Type B pancreatic cell (in vitro differentiated cells): ENCODE results near the gene GNB1. TPM values are rescaled to one million over a fixed set of nuclear protein-coding genes. Genes with fewer than 3 reads are reported as not detected.

Source experiments
- DNase-seq: peaks from one replicate; pipeline ENCODE4 v3.0.0; 2021; ENCODE audit warnings: mixed read lengths; ENCODE audit not compliant: unreplicated experiment; ENCODE audit errors: extremely low spot score
- H3K27ac Mint-ChIP-seq: 2 replicates; pipeline ENCODE4 v1.8.0; 2021; ENCODE audit warnings: mild to moderate bottlenecking, mixed read lengths
- H3K27me3 Mint-ChIP-seq: 2 replicates; pipeline ENCODE4 v1.8.0; 2021; ENCODE audit warnings: mixed read lengths
- H3K36me3 Mint-ChIP-seq: 2 replicates; pipeline ENCODE4 v1.8.0; 2021; ENCODE audit warnings: mixed read lengths
- H3K4me1 Mint-ChIP-seq: one replicate; pipeline ENCODE4 v1.8.0; 2021; ENCODE audit warnings: mixed read lengths; ENCODE audit not compliant: unreplicated experiment
- H3K4me3 Mint-ChIP-seq: 2 replicates; pipeline ENCODE4 v1.8.0; 2021; ENCODE audit warnings: mild to moderate bottlenecking, mixed read lengths
- H3K9me3 Mint-ChIP-seq: 2 replicates; pipeline ENCODE4 v1.8.0; 2021; ENCODE audit warnings: mixed read lengths
- total RNA-seq: library from RNA; stranded (reverse); gene quantifications from 2 replicates; pipeline ENCODE4 v1.2.1, GENCODE V29; 2021; ENCODE audit warnings: low replicate concordance
- TF ChIP-seq, protein P1 (sequence below): fragments of 200-600 bp; sonication (generic); conservative IDR thresholded peaks from 2 replicates; pipeline ENCODE4 v1.5.0; 2021; ENCODE audit warnings: antibody characterized with exemption, mild to moderate bottlenecking

The GNB1 gene
- total RNA-seq, 1 donor from 2014 or later: 297 TPM

DNA sequence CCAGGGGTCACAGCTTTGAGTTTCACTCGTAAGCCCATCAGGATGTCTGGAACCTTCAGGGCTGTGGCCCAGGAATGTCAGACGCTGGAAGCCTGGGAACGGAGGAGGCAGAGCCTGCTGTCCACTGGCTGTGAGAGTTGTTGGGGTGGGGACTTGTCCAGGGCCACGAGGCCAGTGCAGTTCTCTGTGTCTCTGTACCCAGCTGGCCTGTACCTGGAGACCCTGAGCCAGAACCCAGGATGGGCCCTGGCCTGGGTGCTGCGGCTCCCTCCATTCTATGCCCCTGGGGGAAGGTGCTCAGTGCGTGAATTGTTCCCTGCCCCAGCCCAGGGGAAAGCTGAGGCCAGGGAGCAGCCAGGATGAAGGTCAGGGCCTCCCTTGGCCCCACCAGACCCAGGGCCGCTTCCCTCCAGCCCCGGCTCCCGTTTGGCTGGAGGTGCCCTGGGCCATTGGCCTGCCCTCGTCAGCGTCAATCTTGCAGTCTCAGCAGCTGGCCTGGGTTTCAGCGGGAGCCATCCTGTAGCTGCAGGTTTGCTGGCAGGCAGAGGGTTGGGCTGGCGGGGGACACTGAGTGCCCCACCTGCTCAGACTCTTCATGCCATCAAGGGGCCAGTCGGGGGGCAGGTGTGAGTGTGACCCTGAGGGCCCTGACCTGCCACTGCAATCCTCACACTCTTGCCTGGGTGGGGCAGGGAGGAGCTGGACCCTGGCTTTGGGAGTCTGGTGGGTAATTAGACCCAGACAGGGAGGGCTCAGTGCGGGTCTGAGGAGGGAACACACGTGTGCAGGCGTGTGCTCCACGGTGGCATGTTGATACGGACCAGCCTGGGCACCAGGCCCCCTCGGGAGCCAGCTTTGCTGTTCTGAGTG lies 23.4 kb upstream of the GNB1 start:
- DNase-seq: peak; percentile 66
- no peaks in the 10 kb centered on the region for H3K9me3 Mint-ChIP-seq
- peaks cover 9% of the 10 kb centered on the region for H3K27me3 Mint-ChIP-seq
- no peak overlapping the region for H3K27ac Mint-ChIP-seq
- H3K36me3 Mint-ChIP-seq: no peaks in the 10 kb centered on the region
- H3K4me1 Mint-ChIP-seq: peaks cover 4% of the 10 kb centered on the region
- no peak overlapping the region for H3K4me3 Mint-ChIP-seq
- TF ChIP-seq, protein P1, sequence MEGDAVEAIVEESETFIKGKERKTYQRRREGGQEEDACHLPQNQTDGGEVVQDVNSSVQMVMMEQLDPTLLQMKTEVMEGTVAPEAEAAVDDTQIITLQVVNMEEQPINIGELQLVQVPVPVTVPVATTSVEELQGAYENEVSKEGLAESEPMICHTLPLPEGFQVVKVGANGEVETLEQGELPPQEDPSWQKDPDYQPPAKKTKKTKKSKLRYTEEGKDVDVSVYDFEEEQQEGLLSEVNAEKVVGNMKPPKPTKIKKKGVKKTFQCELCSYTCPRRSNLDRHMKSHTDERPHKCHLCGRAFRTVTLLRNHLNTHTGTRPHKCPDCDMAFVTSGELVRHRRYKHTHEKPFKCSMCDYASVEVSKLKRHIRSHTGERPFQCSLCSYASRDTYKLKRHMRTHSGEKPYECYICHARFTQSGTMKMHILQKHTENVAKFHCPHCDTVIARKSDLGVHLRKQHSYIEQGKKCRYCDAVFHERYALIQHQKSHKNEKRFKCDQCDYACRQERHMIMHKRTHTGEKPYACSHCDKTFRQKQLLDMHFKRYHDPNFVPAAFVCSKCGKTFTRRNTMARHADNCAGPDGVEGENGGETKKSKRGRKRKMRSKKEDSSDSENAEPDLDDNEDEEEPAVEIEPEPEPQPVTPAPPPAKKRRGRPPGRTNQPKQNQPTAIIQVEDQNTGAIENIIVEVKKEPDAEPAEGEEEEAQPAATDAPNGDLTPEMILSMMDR: no peak

DNA sequence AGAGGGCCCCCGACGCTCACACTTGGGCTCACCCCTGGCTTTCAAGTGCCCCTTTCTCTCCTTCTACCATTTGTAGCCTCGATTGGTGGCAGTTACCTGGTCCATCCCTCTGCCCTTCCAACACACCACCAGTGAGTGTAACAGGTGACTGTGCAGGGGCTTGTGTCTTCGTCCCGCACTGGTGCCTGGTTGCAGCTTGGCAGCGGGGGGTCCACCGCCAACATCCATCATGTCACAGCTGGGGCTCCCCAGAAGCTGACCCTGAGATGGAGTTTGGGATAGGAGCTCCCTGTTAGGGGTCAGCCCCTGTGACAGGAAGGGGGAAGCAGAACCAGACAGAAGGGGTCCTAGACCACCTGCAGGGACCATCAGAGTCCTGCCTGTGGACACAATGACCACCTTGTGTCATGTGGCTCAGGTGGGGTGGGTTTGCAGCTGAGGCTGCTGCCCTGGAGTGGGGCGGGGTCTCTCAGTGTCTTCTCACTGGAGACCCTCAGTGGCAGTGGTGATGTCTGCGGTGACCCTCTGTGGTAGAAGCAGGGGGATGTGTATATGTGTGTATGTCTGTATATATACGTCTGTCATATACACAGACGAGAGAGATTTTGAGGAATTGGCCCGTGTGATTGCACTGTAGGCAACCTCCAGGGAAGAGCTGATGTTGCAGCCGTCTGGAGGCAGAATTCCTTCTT lies 20.6 kb upstream of the GNB1 start:
- Mint-ChIP-seq H3K27me3 (peaks cover 6% of the 10 kb centered on the region), H3K27ac (no peak overlapping the region), H3K4me1 (peaks cover 5% of the 10 kb centered on the region), H3K9me3 (no peaks in the 10 kb centered on the region), H3K4me3 (no peak overlapping the region), H3K36me3 (no peaks in the 10 kb centered on the region)
- DNase-seq: no peak
- TF ChIP-seq, protein P1: no peak

DNA sequence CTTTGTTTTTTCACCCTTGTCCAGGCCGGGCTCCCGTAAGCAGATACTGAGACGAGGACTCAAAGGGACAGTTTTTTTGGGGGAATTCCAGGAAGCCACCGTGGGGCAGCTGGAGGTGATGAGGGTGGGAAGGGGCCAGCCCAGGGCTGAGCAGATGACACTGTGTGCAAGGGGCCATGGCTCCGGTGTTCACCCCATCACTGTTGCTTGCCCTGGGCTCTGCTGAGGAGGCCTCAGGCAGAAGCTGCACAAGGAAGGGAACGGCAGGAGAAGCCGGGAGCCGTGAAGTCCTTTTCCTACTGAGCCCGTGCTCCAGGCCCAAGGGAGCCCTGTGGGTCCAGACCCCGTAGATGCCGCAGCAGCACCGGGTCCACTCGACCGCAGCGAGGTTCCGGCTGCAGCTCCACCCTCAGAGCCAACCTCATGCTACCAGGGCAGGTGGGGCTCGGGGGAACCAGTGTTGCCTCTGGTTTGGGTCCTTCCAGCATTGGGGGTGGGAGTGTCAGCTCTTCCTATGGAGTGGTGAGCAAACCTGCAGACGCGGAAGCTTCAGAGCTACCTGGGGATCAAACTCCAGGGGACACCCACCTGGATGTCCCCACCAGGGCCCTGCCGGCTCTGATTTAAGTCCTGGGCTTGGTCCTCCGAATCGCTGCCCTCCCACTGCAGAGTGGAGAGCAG lies 19.9 kb upstream of the GNB1 start:
- H3K27ac Mint-ChIP-seq: peak overlapping the region; percentile 85

DNA sequence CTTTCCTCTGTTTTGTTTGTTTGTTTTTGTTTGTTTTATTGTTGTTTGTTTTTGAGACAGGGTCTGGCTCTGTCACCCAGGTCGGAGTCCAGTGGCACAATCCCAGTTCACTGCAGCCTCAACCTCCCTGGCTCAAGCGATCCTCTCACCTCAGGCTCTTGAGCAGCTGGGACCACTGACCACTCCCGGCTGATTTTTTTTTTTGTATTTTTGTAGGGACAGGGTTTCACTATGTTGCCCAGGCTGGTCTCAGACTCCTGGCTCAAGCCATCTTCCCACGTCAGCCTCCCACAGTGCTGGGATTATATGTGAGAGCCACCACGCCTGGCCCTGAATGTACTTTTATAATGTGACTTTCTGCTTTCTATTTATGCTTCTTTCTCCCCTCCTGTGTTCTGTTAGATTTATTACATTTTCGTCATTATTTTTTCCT lies 19.2 kb upstream of the GNB1 start:
- Mint-ChIP-seq H3K36me3 (no peaks in the 10 kb centered on the region), H3K4me1 (peaks cover 11% of the 10 kb centered on the region), H3K27ac (peak overlapping the region; percentile 85), H3K4me3 (peak overlapping the region; percentile 85), H3K27me3 (peaks cover 3% of the 10 kb centered on the region), H3K9me3 (no peaks in the 10 kb centered on the region)
- TF ChIP-seq, protein P1: no peak
- no peak for DNase-seq

More for the DNA sequence above, 19.9 kb upstream of the GNB1 start:
- Mint-ChIP-seq H3K4me3 (peak overlapping the region; percentile 85), H3K9me3 (no peaks in the 10 kb centered on the region), H3K27me3 (peaks cover 3% of the 10 kb centered on the region), H3K36me3 (no peaks in the 10 kb centered on the region), H3K4me1 (peaks cover 11% of the 10 kb centered on the region)
- TF ChIP-seq, protein P1: no peak
- DNase-seq: no peak

DNA sequence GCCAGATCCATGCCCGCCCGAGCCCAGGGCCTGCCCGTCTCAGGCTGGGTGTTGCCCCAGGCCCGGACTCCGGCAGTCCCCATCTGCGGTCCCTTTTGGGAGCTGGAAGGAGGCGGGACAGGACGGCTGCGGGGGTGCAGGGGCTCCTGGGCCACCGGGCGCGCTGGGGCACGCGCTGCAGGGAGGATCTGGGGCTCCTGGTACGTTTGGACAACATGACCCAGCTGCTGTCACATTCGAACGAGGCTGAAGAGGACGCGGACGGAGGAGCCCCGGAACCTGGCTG lies 17.6 kb upstream of the GNB1 start:
- Mint-ChIP-seq H3K9me3 (no peaks in the 10 kb centered on the region), H3K27me3 (no peaks in the 10 kb centered on the region), H3K27ac (no peak overlapping the region), H3K4me3 (peak overlapping the region; percentile 70), H3K36me3 (no peaks in the 10 kb centered on the region), H3K4me1 (peaks cover 6% of the 10 kb centered on the region)
- peak; percentile 73 for DNase-seq
- TF ChIP-seq, protein P1: no peak
